Measurements from ENCODE around the gene IQGAP2. TPM values are rescaled to one million over a fixed set of nuclear protein-coding genes. Genes with fewer than 3 reads are reported as not detected.

The IQGAP2 gene
- total and polyA plus RNA-seq, 3 donors from 2014 or later: 33.5 to 78.6 (median 60.2) TPM

GRCh38 chr5:76378355-76378754 lies 24.7 kb upstream of the IQGAP2 start:
- no peak for TF ChIP-seq POLR2A (IDR thresholded peaks at IDR 0.05)
- TF ChIP-seq, protein P1, sequence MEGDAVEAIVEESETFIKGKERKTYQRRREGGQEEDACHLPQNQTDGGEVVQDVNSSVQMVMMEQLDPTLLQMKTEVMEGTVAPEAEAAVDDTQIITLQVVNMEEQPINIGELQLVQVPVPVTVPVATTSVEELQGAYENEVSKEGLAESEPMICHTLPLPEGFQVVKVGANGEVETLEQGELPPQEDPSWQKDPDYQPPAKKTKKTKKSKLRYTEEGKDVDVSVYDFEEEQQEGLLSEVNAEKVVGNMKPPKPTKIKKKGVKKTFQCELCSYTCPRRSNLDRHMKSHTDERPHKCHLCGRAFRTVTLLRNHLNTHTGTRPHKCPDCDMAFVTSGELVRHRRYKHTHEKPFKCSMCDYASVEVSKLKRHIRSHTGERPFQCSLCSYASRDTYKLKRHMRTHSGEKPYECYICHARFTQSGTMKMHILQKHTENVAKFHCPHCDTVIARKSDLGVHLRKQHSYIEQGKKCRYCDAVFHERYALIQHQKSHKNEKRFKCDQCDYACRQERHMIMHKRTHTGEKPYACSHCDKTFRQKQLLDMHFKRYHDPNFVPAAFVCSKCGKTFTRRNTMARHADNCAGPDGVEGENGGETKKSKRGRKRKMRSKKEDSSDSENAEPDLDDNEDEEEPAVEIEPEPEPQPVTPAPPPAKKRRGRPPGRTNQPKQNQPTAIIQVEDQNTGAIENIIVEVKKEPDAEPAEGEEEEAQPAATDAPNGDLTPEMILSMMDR (IDR thresholded peaks at IDR 0.05): no peak
- no peak for DNase-seq
- WGBS, 2 donors: 93 to 95% methylated on average over 6 of the region's 6 CpGs
- no peaks in the 10 kb centered on the region for H3K9me3 ChIP-seq
- no peaks in the 10 kb centered on the region for H3K4me1 ChIP-seq
- no peaks in the 10 kb centered on the region for H3K36me3 ChIP-seq (ENCODE audit: low read depth, missing control alignments)
- no peaks in the 10 kb centered on the region for H3K27me3 ChIP-seq
- no peak overlapping the region for H3K4me3 ChIP-seq
- H3K27ac ChIP-seq: no peak overlapping the region
- intact Hi-C loops (cut with DNase I; ENCODE audit: low total_unique reads): no loop called here

DNA sequence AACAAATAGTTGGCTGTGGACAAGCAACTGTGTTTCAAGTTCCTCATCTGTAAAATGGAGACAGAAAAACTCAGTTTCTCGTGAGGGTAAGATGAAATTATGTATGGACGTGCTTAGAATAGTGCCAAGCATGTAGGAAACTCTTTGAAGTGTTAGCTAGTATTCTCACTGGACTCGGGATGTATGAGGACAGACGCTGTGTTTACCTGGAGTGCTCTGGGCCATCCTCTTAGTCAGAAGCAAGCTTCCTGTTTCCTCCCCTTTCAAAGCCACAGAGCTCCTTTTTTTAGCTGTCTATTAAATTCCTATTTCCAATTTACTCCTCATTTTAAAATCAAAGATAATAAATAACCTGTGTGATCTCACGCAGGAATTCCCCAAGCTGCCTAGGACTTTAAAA lies 23.8 kb upstream of the IQGAP2 start:
- H3K4me3 ChIP-seq: no peak overlapping the region
- no peaks in the 10 kb centered on the region for H3K4me1 ChIP-seq
- no peak overlapping the region for H3K27ac ChIP-seq
- H3K27me3 ChIP-seq: no peaks in the 10 kb centered on the region
- 62 to 81% methylated on average over 5 of the region's 5 CpGs for WGBS, 2 donors
- H3K36me3 ChIP-seq (ENCODE audit: low read depth, missing control alignments): no peaks in the 10 kb centered on the region
- H3K9me3 ChIP-seq: no peaks in the 10 kb centered on the region
- no peak for DNase-seq
- intact Hi-C loops (cut with DNase I; ENCODE audit: low total_unique reads): no loop called here
- TF ChIP-seq POLR2A (IDR thresholded peaks at IDR 0.05): no peak
- TF ChIP-seq, protein P1 (IDR thresholded peaks at IDR 0.05): no peak

DNA sequence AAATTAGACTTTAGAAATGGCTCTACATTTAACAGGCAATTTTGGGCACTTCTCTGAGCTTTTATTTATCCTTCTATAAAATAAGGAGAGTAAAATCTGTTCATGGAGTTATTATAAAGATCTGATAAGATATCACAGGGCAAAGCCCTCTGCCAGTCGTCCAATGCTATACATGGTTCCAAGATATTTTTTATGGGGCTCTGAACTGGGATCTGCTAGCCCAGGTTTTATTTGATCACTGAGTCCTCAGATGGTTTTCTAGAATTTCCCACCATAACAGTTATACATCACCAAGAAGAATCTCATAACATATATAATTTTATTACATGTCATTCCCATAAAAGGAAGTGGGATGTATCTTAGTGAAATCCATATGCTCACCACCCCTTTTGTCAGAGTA lies 23.2 kb upstream of the IQGAP2 start:
- H3K27me3 ChIP-seq: no peaks in the 10 kb centered on the region
- H3K4me1 ChIP-seq: no peaks in the 10 kb centered on the region
- 61 to 65% methylated on average over 1 of the region's 1 CpG for WGBS, 2 donors
- no peak overlapping the region for H3K4me3 ChIP-seq
- TF ChIP-seq, protein P1 (IDR thresholded peaks at IDR 0.05): no peak
- TF ChIP-seq POLR2A (IDR thresholded peaks at IDR 0.05): no peak
- no peaks in the 10 kb centered on the region for H3K36me3 ChIP-seq (ENCODE audit: low read depth, missing control alignments)
- no peaks in the 10 kb centered on the region for H3K9me3 ChIP-seq
- intact Hi-C loops (cut with DNase I; ENCODE audit: low total_unique reads): no loop called here
- H3K27ac ChIP-seq: no peak overlapping the region
- DNase-seq: no peak

DNA sequence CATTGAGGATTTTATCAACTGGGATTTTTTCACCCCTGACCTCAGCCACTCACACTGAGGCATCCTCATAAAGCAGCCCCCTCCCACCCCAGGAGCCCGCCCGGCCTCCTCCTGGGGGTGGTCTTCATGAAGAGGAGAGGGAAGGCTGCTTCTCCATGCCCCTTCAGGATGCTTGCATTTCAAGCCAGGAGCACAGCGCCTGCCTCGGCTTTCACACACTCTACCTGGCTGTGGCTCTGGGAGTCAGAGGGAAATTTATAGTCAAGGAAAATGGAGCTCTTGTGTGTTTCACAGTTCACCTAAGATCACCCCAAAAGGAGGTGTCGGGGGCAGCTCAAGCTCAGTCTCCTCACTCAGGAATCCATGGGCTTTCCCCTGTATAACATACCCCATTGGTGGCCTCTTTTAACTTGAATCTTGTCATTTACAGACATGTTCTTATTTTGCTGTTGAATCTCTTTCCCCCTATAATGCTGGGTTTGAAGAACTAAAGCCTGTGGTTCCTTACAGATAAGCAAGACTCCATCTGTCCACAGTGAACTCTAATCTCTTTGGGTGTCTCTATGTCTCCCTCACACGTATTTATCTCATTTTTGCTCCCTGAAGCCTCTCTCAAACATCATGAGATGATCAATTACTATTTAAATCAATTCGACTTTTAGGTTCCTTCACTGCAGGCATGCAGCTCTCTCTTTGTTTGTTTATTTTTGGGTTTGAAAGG lies 22.6 kb upstream of the IQGAP2 start:
- Histone ChIP-seq H3K36me3 (ENCODE audit: low read depth, missing control alignments) (no peaks in the 10 kb centered on the region), H3K27me3 (no peaks in the 10 kb centered on the region), H3K4me1 (no peaks in the 10 kb centered on the region), H3K4me3 (no peak overlapping the region), H3K27ac (no peak overlapping the region), H3K9me3 (no peaks in the 10 kb centered on the region)
- DNase-seq: no peak
- WGBS, 2 donors: 62 to 65% methylated on average over 5 to 7 of the region's 7 CpGs
- intact Hi-C loops (cut with DNase I; ENCODE audit: low total_unique reads): no loop called here
- no peak for TF ChIP-seq POLR2A (IDR thresholded peaks at IDR 0.05)
- TF ChIP-seq, protein P1 (IDR thresholded peaks at IDR 0.05): no peak

Measured in testis (tissue), 3 donors.